ENCODE data around the gene COBL. TPM values are rescaled to one million over a fixed set of nuclear protein-coding genes. Genes with fewer than 3 reads are reported as not detected.

Gene COBL
- total and polyA plus RNA-seq, 2 of the 8 experiments (the other 6 are each of a cell fraction or from before 2014, with no cell fraction given), result 13.8 to 40.4 TPM

DNA sequence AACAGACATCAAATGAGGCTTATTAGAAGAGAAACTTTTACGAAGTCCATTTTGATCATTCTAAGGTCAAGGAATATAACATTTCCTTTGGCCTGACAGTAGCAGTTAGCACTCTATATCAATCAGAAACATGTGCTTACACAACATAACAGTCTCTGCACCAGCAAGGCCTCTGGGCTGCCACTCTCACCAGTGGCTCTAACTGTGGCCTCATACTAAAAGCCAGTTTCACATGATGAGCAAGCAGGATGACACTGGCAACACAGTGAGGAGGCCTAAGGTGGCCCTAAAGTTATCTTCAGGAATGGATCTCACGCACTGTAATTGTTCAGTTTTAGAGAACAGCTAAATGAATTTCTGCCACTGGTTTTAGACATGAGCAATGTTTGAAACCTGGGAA, 126.8 kb downstream of the COBL start:
- Histone ChIP-seq H3K9ac (replicated peaks in 1 of 4; ENCODE audit: extremely low read depth in 1 of 4, low read depth in 3 of 4, low read length in 3 of 4) (no peak overlapping the region), H2BK12ac (ENCODE audit: low read depth, low read length) (no peak overlapping the region), H3K23me2 (ENCODE audit: low read depth, low read length) (no peaks in the 10 kb centered on the region), H2BK5ac (ENCODE audit: low read depth, low read length) (no peak overlapping the region), H3K4me3 (ENCODE audit: extremely low read depth in 1 of 4, insufficient read depth in 2 of 4, low read depth in 3 of 4, low read length in 4 of 4) (no peak overlapping the region), H2AFZ (ENCODE audit: low read length) (no peak overlapping the region), H2AK5ac (ENCODE audit: low read depth, low read length) (no peak overlapping the region), H4K91ac (replicated peaks; ENCODE audit: insufficient read length, low read length) (no peak overlapping the region), H2BK120ac (replicated peaks; ENCODE audit: low read depth, low read length) (no peak overlapping the region), H3K4ac (replicated peaks; ENCODE audit: insufficient read length, low read depth, low read length) (no peak overlapping the region), H3K36me3 (ENCODE audit: control insufficient read depth in 2 of 4, insufficient read depth in 4 of 4, low read length in 3 of 4) (peaks cover 0 to 15% (median 6%) of the 10 kb centered on the region in 4 experiments; a peak in 5 of 8 replicates), H2BK20ac (ENCODE audit: low read length) (no peak overlapping the region), H3K4me2 (ENCODE audit: insufficient read depth in 1 of 2, low read depth in 2 of 2, low read length in 2 of 2) (no peak overlapping the region), H3K79me1 (ENCODE audit: low read depth, low read length) (peaks cover 2% of the 10 kb centered on the region; the same call in 1 of the 2 replicates), H3K23ac (ENCODE audit: insufficient read length) (no peak overlapping the region), H3K79me2 (ENCODE audit: control insufficient read depth in 1 of 2, insufficient read depth in 2 of 2, low read length in 2 of 2) (no peaks in the 10 kb centered on the region), H3K14ac (ENCODE audit: insufficient read length) (no peak overlapping the region), H3K27ac (ENCODE audit: low read depth, low read length) (no peak overlapping the region), H3K18ac (ENCODE audit: extremely low read depth, low read length) (no peak overlapping the region), H3K4me1 (replicated peaks in 1 of 4; ENCODE audit: control insufficient read depth in 3 of 4, insufficient read depth in 4 of 4, low read length in 3 of 4) (peaks cover 0 to 7% (median 4%) of the 10 kb centered on the region in 4 experiments; a peak in 4 of 7 replicates), H4K8ac (ENCODE audit: extremely low read depth, insufficient read depth, low read length) (no peak overlapping the region), H2BK15ac (ENCODE audit: low read length) (no peak overlapping the region), H3K56ac (replicated peaks; ENCODE audit: insufficient read length, low read depth, low read length) (no peak overlapping the region), H4K5ac (ENCODE audit: insufficient read length, low read depth, low read length) (no peak overlapping the region), H3K9me3 (ENCODE audit: insufficient read depth in 2 of 2, low read depth in 1 of 2, low read length in 1 of 2) (no peaks in the 10 kb centered on the region), H4K20me1 (replicated peaks in 1 of 2; ENCODE audit: control insufficient read depth in 1 of 2, insufficient read depth in 2 of 2, low read length in 2 of 2) (no peaks in the 10 kb centered on the region), H3K27me3 (replicated peaks in 1 of 4; ENCODE audit: control insufficient read depth in 3 of 4, extremely low read depth in 1 of 4, insufficient read depth in 3 of 4, low read length in 3 of 4) (no peaks in the 10 kb centered on the region)
- ChIA-PET POLR2A (ENCODE audit: partially characterized antibody) (interaction anchor here (1.0 kb wide), 2 partner anchors 14 to 138 kb away, joined by 3 read pairs; no protein-coding TSS in a partner anchor), CTCF (ENCODE audit: partially characterized antibody) (interaction anchor here (0.9 to 16.6 kb wide), 11 partner anchors 9 to 180 kb away, joined by 3 to 352 read pairs (median 4); no protein-coding TSS in a partner anchor)
- DNase-seq (ENCODE audit: low read depth in 1 of 2, low spot score in 2 of 2), result no peak
- no peak for FAIRE-seq
- TF ChIP-seq RNF2 (IDR thresholded peaks at IDR 0.05; ENCODE audit: borderline replicate concordance, low read depth, low read length, missing control alignments, poor library complexity, severe bottlenecking), result no peak
- 93% methylated on average over 2 of the region's 2 CpGs; no CpG with 5 or more reads in 1 of the 2 experiments for WGBS, 2 experiments (ENCODE audit: extremely low coverage in 1 of 2, insufficient coverage in 1 of 2, insufficient read length in 1 of 2, insufficient replicate concordance in 2 of 2, low coverage in 1 of 2, low lambda C conversion rate in 2 of 2, missing lambda C conversion rate in 1 of 2)
